Body of pancreas (tissue), 4 donors: ENCODE results near the gene AKIRIN1.

Experiments used
- CTCF ChIP-seq, 7 experiments: fragments of 450-650 bp in 4 of 7; fragments of 200-600 bp in 3 of 7; sonication (generic) in 3 of 7; IDR thresholded peaks; one replicate each; pipeline ENCODE4 v1.5.1; 2016 to 2019; ENCODE audit warnings: antibody characterized with exemption in 7 of 7
- POLR2A ChIP-seq, 3 donors: fragments of 450-650 bp; IDR thresholded peaks; one replicate each; pipeline ENCODE4 v1.6.1; 2016; ENCODE audit warnings: antibody characterized with exemption in 3 of 3, mild to moderate bottlenecking in 2 of 3

GRCh38 chr1:38997901-38998190 is 6.8 kb downstream of the AKIRIN1 start:
- TF ChIP-seq POLR2A (IDR thresholded peaks at IDR 0.05) (no peak), CTCF (IDR thresholded peaks at IDR 0.05) (no peak)
